Stimulated activated naive CD4-positive, alpha-beta T cell treated with Interleukin-2 at 50 U/mL for 16 hours (primary cell): ENCODE data around the gene MCTP1.

Experiments used
- DNase-seq: peaks from one replicate; lab custom pipeline; 2025; lab: John Stamatoyannopoulos, UW

MCTP1 gene

DNA sequence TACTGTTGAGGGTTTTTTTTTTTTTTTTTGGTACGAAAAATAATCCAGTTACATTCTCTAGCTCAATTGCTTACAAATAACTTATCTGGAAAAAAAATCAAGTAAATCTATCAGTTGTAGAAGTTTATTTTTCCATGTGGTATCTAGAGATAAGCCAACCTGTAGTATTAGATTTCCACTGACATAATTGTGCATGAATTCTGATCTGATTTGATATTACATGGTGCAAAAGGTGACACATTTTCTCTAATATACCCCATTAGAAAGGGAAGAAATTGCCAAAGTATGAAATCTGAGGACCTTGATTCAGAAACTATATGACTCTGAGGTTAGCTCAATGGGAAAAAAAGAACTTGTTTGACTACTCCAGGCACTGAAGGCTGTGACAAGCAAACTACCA is 524.9 kb downstream of the MCTP1 start:
- DNase-seq = no peak

DNA sequence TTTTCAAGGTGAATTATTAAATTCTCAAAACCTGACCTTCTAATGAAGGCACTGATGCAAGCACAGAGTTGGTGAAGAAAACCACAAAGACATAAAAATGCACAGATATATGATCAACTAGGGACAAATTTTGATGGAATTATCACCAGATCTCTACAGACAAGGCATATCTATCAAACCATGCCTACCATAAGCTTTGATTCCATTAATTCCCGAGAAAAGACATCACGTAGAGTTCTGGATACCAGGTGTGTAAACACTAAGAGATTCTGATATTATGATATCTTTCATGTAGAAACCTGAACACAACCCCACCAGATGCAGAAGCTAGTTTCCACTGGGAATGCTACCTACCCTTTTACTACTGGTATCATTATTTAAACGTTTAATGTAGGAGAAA is 525.9 kb downstream of the MCTP1 start:
- no peak for DNase-seq

GRCh38 chr5:94754824-94755223 is 530.1 kb downstream of the MCTP1 start:
- no peak for DNase-seq

DNA sequence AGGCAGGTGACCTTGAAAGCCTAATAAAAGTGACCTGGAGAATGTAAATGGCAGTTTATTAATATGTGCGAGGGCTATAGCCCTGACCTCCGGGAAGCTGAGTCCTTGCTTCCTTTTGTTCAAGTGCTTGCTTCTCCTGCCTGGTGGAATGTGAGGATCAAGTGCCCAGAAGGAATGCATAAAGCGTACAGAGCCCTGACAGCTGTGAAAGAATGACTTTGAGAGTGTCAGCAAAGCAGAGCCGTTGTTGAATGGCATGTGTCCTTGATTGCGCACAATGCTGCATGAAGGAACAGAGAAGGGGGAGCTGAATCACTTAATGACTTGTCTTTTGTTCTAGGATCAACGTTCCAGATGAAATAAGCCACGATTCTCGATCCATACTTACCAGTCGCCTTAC is 533.4 kb downstream of the MCTP1 start:
- no peak for DNase-seq

- DNase-seq = no peak
Observed at GRCh38 chr5:94750681-94751080, 534.2 kb downstream of the MCTP1 start.

GRCh38 chr5:94749042-94749441 is 535.9 kb downstream of the MCTP1 start:
- no peak for DNase-seq

- DNase-seq = no peak
Observed at GRCh38 chr5:94748212-94748611, 536.7 kb downstream of the MCTP1 start.

GRCh38 chr5:94747371-94747770 is 537.5 kb downstream of the MCTP1 start:
- DNase-seq = no peak

- no peak for DNase-seq
Observed at GRCh38 chr5:94746731-94747124, 538.2 kb downstream of the MCTP1 start.

DNA sequence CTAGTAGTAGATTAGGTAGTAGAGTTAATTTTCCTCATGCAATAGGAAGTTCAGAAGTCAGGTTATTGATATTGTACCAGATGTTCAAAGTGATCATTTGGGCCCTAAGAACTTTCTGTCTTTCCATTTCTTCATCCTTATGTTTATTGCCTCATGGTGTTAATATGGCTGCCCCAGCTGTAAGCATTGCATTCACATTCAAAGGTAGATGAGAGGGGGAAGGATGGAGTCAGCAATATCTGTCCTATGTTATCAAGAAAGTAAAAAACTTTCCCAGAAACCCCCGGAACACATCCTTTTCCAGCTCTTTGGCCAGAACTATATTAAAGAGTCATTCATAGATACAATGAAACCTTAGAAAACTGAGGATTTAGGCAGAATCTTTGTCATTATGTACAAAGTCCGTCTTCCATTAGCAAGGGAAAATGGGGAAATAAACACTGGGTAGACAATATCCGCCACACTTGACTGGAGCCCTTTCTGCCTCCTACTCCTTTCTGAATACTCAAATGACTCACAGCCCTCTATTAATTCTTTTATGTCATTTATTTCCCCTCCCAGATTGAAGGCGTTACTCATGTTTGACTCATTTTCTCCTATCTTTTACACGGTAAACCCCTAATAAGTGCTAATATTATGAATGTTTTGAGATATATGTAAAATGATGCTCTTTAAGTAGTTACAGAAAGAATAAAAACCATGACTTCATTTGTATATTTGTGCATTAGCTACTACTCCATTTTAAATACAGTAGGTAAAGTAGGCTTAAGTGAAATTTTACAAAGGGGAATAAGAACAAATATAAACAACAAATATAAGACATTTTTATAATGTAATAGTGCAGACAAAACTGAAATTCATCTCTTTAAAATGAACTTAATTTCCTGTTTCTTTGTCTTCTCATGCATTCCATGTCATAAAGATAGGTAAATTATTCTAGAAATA is 538.8 kb downstream of the MCTP1 start:
- DNase-seq = no peak

GRCh38 chr5:94744906-94745305 is 540.0 kb downstream of the MCTP1 start:
- DNase-seq = no peak

GRCh38 chr5:94742852-94743251 is 542.0 kb downstream of the MCTP1 start:
- no peak for DNase-seq

GRCh38 chr5:94740286-94740685 is 544.6 kb downstream of the MCTP1 start:
- no peak for DNase-seq

- DNase-seq = no peak
Observed at GRCh38 chr5:94736498-94736897, 548.4 kb downstream of the MCTP1 start.

DNA sequence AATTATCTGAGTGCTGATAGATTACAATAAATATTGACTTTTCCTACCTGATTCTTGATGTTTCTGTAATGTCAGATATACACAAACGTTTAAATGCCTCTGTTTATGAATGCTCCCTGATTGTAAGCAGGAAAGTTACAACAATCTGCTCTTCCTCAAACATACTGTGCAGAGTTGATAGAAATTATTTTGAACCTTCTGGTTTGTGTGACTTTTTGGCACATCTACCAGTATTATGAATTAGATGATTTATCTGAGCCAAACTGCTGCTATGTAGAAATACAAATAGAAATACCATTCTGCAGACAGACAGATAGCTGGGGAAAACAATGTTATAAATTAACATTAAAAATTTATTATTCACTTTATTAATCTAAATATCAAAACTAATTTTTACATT is 553.4 kb downstream of the MCTP1 start:
- no peak for DNase-seq

- no peak for DNase-seq
Observed at GRCh38 chr5:94725142-94725541, 559.8 kb downstream of the MCTP1 start.

- DNase-seq = no peak
Observed at GRCh38 chr5:94715768-94716167, 569.1 kb downstream of the MCTP1 start.

DNA sequence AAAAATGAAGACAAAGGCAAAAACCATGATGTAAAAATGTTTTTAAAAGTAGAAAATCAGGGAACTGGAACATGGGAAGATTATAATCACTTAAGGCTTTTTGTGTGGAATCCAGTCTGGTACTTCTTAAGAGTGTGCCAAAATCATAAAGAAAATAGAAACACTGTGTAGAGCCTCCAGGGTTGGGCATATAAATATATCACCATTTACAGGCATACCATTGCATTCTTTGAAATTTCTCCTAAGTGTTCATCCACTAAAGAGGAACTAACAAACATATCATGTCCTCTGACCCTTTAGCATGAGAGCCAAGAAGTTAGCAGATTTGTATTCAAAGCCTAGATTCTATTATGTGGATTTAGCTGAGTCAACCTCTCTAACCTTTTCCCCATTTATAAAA is 573.1 kb downstream of the MCTP1 start:
- no peak for DNase-seq

DNA sequence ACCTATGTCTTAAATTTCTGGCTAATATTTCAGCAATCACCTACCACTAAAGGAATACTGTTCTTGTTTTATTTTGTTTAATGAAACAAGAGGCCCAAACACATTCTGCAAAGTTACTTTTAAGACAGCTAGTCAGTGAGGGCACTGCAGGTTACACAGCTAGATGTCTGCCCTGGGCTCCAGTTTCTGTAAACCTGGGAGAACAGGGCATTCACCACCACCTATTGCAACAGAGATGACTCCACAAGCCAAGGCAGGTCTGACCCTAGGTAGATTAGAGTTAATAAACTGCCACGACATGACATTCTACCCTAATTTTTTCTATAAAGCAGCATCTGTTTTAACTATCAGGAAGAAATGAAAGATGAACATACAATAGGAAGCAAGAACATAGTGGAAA is 575.6 kb downstream of the MCTP1 start:
- DNase-seq = no peak

GRCh38 chr5:94707359-94707758 is 577.5 kb downstream of the MCTP1 start:
- DNase-seq = no peak

- DNase-seq = no peak
Observed at GRCh38 chr5:94705427-94705826, 579.5 kb downstream of the MCTP1 start.

GRCh38 chr5:94702729-94703128 is 582.2 kb downstream of the MCTP1 start:
- DNase-seq = no peak

DNA sequence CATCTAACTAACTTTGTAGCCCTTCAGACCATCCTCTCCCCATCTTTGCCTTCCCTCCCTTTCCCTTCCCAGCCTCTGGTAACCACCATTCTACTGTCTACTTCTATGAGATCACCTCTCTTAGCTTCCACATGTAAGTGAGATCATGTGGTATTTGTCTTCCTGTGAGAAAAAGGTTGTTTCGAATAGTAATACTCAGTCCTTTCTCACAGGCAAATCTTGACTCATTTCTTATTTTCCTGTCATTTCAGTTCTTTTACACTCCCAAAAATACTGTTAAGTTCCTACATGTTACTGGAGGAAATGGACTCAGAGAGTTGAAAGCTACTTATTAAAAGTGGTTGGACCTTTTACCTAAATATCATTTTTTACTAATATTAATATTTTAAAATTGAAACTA is 584.3 kb downstream of the MCTP1 start:
- DNase-seq = no peak

GRCh38 chr5:94699562-94699961 is 585.3 kb downstream of the MCTP1 start:
- no peak for DNase-seq
